Measurements from ENCODE around the gene FBRS.

FBRS gene

DNA sequence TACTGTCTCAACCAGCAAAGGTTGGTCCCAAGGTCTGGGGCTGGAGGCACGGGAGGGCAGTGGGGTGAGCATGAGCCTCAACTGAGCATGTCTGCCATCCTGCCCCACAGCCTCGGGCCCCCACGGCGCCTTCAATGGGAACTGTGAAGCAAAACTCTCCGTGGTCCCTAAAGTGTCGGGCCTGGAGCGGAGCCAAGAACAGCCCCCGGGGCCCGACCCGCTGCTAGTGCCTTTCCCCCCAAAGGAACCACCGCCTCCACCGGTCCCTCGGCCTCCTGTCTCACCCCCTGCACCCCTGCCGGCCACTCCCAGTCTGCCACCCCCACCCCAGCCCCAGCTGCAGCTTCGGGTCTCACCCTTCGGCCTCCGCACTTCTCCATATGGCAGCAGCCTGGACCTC, 4.2 kb downstream of the FBRS start:
- FAIRE-seq, result no peak
- TF ChIP-seq, protein P1, sequence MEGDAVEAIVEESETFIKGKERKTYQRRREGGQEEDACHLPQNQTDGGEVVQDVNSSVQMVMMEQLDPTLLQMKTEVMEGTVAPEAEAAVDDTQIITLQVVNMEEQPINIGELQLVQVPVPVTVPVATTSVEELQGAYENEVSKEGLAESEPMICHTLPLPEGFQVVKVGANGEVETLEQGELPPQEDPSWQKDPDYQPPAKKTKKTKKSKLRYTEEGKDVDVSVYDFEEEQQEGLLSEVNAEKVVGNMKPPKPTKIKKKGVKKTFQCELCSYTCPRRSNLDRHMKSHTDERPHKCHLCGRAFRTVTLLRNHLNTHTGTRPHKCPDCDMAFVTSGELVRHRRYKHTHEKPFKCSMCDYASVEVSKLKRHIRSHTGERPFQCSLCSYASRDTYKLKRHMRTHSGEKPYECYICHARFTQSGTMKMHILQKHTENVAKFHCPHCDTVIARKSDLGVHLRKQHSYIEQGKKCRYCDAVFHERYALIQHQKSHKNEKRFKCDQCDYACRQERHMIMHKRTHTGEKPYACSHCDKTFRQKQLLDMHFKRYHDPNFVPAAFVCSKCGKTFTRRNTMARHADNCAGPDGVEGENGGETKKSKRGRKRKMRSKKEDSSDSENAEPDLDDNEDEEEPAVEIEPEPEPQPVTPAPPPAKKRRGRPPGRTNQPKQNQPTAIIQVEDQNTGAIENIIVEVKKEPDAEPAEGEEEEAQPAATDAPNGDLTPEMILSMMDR (IDR thresholded peaks at IDR 0.05; ENCODE audit: insufficient read depth, missing control alignments), result no peak
- DNase-seq (ENCODE audit: insufficient read length, low spot score), result no peak

DNA sequence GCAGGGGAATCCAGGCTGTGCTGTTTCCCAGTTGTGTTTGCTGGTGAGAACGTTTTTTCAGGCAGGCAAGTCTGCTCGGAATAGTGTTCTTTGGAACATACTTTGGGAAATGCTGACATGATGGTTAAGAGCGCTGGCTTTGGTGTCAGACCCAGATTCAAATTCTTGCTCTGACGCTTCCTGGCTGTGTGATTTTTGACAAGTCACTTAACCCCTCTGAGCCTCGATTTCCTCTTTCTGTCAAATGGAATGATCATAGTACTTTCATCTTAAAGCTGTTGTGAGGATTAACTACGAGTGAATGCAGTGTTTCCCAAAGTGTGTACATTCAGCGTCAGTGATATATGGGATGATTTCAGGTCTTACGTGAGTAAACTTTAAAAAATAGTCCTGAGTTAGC, 4.8 kb downstream of the FBRS start:
- DNase-seq (ENCODE audit: insufficient read length, low spot score) (no peak), FAIRE-seq (no peak)
- TF ChIP-seq, protein P1 (IDR thresholded peaks at IDR 0.05; ENCODE audit: insufficient read depth, missing control alignments), result no peak

DNA sequence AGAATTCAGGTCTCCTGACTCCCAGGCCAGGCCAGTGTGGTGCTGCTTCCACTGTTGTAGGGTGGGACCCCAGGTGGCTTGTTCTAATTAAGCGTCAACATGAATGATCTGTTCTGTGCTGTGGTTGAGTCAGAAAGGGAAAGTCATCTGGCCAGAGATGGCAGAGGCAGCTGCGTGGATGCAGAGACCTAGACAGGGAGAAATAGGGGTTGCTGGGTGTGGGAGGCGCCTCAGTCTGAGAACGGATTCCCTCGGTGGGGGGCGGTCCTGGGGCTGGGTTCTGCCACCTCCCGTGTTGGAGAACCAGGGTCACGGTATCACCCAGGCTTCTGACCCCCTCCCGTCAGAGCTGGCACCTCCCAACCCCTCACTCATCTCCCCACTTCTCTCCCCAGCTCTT, 5.6 kb downstream of the FBRS start:
- no peak for FAIRE-seq
- DNase-seq (ENCODE audit: insufficient read length, low spot score), result no peak
- TF ChIP-seq, protein P1 (IDR thresholded peaks at IDR 0.05; ENCODE audit: insufficient read depth, missing control alignments), result no peak

DNA sequence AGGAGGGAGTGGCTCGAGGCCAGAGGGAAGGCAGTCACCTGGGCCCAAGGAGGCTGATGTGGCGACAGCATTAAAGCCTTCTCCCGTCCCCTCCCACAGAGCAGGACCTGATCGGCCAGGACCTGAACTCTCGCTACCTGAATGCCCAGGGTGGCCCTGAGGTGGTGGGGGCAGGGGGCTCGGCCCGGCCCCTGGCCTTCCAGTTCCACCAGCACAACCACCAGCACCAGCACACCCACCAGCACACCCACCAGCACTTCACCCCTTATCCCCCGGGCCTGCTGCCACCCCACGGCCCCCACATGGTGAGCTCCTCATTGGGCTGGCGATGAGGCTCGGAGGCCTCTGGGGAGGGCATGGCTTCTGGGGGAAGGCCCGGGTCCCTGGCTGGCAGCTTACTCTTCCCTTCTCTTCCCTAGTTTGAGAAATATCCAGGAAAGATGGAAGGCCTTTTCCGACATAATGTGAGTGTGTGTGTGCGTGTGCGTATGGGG, 6.4 kb downstream of the FBRS start:
- no peak for FAIRE-seq
- TF ChIP-seq, protein P1 (IDR thresholded peaks at IDR 0.05; ENCODE audit: insufficient read depth, missing control alignments), result no peak
- no peak for DNase-seq (ENCODE audit: insufficient read length, low spot score)

DNA sequence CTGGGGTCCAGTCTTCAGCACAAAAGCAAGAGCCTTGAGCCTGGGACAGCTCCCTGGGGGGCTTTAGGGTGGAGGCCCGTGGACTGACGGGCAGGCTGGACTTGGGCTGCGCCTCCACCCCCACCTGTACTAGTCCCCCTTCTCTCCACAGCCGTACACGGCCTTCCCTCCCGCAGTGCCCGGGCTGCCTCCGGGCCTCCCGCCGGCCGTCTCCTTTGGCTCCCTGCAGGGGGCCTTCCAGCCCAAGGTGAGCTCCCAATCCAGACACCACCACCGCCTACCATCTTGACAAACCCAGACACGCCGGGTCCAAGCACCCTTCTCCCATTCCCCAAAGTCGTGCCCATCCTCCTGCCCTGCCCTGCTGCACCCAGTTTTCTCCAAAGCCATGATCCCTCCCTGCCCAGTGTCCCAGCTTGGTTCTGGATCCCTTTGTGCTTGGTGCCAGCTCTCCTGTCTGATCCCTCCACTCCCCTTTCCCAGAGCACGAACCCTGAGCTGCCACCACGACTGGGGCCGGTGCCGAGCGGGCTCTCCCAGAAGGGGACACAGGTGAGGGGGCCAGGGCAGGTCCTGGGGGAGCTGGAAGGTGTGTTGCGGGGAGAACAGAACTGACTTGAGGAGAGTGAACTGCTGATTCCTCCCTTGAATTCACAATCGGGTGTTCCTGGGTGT, 7.1 kb downstream of the FBRS start:
- TF ChIP-seq, protein P1 (IDR thresholded peaks at IDR 0.05; ENCODE audit: insufficient read depth, missing control alignments), result no peak
- DNase-seq (ENCODE audit: insufficient read length, low spot score) (no peak), FAIRE-seq (no peak)

DNA sequence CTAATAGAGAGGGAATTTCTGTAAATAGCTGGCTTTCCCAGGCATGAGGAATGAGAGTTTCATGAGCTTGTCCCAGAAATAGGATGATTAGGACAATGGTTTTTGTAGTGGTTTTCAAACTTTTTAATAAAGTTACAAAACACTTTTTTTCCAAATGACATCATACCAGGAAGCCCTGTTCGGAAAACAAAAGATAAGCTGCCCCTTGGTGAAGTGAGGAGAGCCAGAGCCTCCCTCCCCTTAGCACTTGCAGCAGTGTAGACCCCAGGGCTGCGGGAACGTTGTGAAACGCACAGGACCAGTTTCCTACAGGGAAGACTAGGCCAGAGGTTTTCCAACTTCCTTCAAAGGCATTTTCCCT, 7.6 kb downstream of the FBRS start:
- TF ChIP-seq, protein P1 (IDR thresholded peaks at IDR 0.05; ENCODE audit: insufficient read depth, missing control alignments), result no peak
- FAIRE-seq, result no peak
- DNase-seq (ENCODE audit: insufficient read length, low spot score), result no peak

DNA sequence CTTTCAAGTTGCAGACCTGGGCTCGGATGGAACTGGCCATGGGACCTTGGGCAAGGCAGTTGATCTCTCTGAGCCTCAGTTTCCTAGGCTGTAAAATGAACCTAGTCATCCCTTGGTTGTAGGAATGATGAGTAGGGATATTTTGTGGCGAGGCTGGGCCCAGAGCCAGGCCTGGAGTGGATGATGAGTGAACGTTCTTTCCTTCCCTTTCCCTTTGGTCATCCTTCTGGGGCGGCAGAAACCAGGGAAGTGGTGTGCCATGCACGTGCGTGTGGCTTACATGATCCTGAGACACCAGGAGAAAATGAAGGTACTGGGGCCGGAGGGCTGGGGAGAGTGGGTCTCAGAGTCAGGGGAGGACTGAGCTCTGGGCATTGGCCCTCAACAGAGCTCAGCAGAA, 8.4 kb downstream of the FBRS start:
- TF ChIP-seq, protein P1 (IDR thresholded peaks at IDR 0.05; ENCODE audit: insufficient read depth, missing control alignments), result no peak
- no peak for FAIRE-seq

More for the DNA sequence above, 8.4 kb downstream of the FBRS start:
- DNase-seq (ENCODE audit: insufficient read length, low spot score), result no peak

Measured in D721Med (cell line).